WTC11 (cell line): ENCODE results near the gene RELL1.

Experiments
- FOXJ3 ChIP-seq: sonication (generic); formaldehyde crosslinking; IDR thresholded peaks from 2 replicates; pipeline ENCODE4 v1.9.0; 2021; ENCODE audit warnings: missing genetic modification reagents, mild to moderate bottlenecking, borderline replicate concordance
- JUN ChIP-seq: sonication (generic); formaldehyde crosslinking; IDR thresholded peaks from 2 replicates; pipeline ENCODE4 v1.8.0; 2023; ENCODE audit warnings: mild to moderate bottlenecking, missing genetic modification reagents
- NR3C1 ChIP-seq: sonication (generic); formaldehyde crosslinking; conservative IDR thresholded peaks from 2 replicates; pipeline ENCODE4 v1.8.1; 2023; ENCODE audit warnings: low read depth, mild to moderate bottlenecking, missing genetic modification reagents
- SMAD3 ChIP-seq: sonication (generic); formaldehyde crosslinking; IDR thresholded peaks from 2 replicates; pipeline ENCODE4 v1.8.0; 2022; ENCODE audit warnings: missing genetic modification reagents, mild to moderate bottlenecking, borderline replicate concordance
- SP1 ChIP-seq: sonication (generic); formaldehyde crosslinking; conservative IDR thresholded peaks from 2 replicates; pipeline ENCODE4 v1.8.1; 2022; ENCODE audit warnings: missing genetic modification reagents
- TEAD1 ChIP-seq: sonication (generic); formaldehyde crosslinking; IDR thresholded peaks from 2 replicates; pipeline ENCODE4 v1.8.0; 2022; ENCODE audit warnings: mild to moderate bottlenecking, missing genetic modification reagents
- ZNF138 ChIP-seq: sonication (generic); formaldehyde crosslinking; conservative IDR thresholded peaks from 2 replicates; pipeline ENCODE4 v1.8.1; 2022; ENCODE audit warnings: mild to moderate bottlenecking, moderate library complexity, missing genetic modification reagents
- ZNF317 ChIP-seq: sonication (generic); formaldehyde crosslinking; IDR thresholded peaks from 2 replicates; pipeline ENCODE4 v1.8.1; 2023; ENCODE audit warnings: low read depth, mild to moderate bottlenecking, moderate library complexity, missing genetic modification reagents, borderline replicate concordance
- TF ChIP-seq, protein P1 (sequence below): sonication (generic); formaldehyde crosslinking; IDR thresholded peaks from 2 replicates; pipeline ENCODE4 v1.8.1; 2023; ENCODE audit warnings: mild to moderate bottlenecking, moderate library complexity, missing genetic modification reagents
- TF ChIP-seq, protein P2 (sequence below): fragments of 200-600 bp; IDR thresholded peaks from 2 replicates; pipeline ENCODE4 v1.8.0; 2022; ENCODE audit warnings: antibody characterized with exemption
- TF ChIP-seq, protein P3 (sequence below): sonication (generic); formaldehyde crosslinking; IDR thresholded peaks from 2 replicates; pipeline ENCODE4 v1.8.0; 2022; ENCODE audit warnings: mild to moderate bottlenecking, missing genetic modification reagents
- TF ChIP-seq, protein P4 (sequence below): sonication (generic); formaldehyde crosslinking; IDR thresholded peaks from 2 replicates; pipeline ENCODE4 v1.8.1; 2023; ENCODE audit warnings: mild to moderate bottlenecking, missing genetic modification reagents, moderate library complexity
- TF ChIP-seq, protein P5 (sequence below): sonication (generic); formaldehyde crosslinking; IDR thresholded peaks from 2 replicates; pipeline ENCODE4 v1.8.0; 2023; ENCODE audit warnings: missing genetic modification reagents
- TF ChIP-seq, protein P6 (sequence below): sonication (generic); formaldehyde crosslinking; conservative IDR thresholded peaks from 2 replicates; pipeline ENCODE4 v1.8.1; 2023; ENCODE audit warnings: mild to moderate bottlenecking, low read depth, missing genetic modification reagents, moderate library complexity

DNA sequence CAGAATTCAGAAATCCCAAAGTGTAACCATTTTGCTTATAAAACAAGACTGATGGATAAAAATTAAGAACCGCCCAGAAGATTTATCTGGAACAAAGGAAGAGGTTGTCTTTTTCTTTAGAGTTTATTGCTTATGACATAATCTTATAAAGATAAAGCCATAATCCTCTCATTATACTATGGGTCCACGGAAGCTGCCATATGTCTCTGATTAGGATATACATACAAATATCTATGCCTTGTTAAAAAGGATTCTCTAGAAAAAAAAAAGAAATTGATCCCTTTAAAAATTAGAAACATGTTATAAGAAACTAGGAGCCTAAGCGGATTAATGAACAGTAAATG, 70.5 kb downstream of the RELL1 start:
- TF ChIP-seq, protein P1, sequence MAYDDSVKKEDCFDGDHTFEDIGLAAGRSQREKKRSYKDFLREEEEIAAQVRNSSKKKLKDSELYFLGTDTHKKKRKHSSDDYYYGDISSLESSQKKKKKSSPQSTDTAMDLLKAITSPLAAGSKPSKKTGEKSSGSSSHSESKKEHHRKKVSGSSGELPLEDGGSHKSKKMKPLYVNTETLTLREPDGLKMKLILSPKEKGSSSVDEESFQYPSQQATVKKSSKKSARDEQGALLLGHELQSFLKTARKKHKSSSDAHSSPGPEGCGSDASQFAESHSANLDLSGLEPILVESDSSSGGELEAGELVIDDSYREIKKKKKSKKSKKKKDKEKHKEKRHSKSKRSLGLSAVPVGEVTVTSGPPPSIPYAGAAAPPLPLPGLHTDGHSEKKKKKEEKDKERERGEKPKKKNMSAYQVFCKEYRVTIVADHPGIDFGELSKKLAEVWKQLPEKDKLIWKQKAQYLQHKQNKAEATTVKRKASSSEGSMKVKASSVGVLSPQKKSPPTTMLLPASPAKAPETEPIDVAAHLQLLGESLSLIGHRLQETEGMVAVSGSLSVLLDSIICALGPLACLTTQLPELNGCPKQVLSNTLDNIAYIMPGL (CRISPR knock-in tag), result no peak
- TF ChIP-seq, protein P2, sequence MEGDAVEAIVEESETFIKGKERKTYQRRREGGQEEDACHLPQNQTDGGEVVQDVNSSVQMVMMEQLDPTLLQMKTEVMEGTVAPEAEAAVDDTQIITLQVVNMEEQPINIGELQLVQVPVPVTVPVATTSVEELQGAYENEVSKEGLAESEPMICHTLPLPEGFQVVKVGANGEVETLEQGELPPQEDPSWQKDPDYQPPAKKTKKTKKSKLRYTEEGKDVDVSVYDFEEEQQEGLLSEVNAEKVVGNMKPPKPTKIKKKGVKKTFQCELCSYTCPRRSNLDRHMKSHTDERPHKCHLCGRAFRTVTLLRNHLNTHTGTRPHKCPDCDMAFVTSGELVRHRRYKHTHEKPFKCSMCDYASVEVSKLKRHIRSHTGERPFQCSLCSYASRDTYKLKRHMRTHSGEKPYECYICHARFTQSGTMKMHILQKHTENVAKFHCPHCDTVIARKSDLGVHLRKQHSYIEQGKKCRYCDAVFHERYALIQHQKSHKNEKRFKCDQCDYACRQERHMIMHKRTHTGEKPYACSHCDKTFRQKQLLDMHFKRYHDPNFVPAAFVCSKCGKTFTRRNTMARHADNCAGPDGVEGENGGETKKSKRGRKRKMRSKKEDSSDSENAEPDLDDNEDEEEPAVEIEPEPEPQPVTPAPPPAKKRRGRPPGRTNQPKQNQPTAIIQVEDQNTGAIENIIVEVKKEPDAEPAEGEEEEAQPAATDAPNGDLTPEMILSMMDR, result no peak
- TF ChIP-seq SMAD3 (CRISPR knock-in tag) (no peak), ZNF317 (no peak), NR3C1 (CRISPR knock-in tag) (no peak), TEAD1 (CRISPR knock-in tag) (no peak), SP1 (CRISPR knock-in tag) (no peak), JUN (CRISPR knock-in tag) (no peak), FOXJ3 (no peak), ZNF138 (CRISPR knock-in tag) (no peak)
- TF ChIP-seq, protein P3, sequence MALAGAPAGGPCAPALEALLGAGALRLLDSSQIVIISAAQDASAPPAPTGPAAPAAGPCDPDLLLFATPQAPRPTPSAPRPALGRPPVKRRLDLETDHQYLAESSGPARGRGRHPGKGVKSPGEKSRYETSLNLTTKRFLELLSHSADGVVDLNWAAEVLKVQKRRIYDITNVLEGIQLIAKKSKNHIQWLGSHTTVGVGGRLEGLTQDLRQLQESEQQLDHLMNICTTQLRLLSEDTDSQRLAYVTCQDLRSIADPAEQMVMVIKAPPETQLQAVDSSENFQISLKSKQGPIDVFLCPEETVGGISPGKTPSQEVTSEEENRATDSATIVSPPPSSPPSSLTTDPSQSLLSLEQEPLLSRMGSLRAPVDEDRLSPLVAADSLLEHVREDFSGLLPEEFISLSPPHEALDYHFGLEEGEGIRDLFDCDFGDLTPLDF, result no peak
- TF ChIP-seq, protein P4, sequence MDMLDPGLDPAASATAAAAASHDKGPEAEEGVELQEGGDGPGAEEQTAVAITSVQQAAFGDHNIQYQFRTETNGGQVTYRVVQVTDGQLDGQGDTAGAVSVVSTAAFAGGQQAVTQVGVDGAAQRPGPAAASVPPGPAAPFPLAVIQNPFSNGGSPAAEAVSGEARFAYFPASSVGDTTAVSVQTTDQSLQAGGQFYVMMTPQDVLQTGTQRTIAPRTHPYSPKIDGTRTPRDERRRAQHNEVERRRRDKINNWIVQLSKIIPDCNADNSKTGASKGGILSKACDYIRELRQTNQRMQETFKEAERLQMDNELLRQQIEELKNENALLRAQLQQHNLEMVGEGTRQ, result no peak
- TF ChIP-seq, protein P5, sequence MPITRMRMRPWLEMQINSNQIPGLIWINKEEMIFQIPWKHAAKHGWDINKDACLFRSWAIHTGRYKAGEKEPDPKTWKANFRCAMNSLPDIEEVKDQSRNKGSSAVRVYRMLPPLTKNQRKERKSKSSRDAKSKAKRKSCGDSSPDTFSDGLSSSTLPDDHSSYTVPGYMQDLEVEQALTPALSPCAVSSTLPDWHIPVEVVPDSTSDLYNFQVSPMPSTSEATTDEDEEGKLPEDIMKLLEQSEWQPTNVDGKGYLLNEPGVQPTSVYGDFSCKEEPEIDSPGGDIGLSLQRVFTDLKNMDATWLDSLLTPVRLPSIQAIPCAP, result no peak
- TF ChIP-seq, protein P6, sequence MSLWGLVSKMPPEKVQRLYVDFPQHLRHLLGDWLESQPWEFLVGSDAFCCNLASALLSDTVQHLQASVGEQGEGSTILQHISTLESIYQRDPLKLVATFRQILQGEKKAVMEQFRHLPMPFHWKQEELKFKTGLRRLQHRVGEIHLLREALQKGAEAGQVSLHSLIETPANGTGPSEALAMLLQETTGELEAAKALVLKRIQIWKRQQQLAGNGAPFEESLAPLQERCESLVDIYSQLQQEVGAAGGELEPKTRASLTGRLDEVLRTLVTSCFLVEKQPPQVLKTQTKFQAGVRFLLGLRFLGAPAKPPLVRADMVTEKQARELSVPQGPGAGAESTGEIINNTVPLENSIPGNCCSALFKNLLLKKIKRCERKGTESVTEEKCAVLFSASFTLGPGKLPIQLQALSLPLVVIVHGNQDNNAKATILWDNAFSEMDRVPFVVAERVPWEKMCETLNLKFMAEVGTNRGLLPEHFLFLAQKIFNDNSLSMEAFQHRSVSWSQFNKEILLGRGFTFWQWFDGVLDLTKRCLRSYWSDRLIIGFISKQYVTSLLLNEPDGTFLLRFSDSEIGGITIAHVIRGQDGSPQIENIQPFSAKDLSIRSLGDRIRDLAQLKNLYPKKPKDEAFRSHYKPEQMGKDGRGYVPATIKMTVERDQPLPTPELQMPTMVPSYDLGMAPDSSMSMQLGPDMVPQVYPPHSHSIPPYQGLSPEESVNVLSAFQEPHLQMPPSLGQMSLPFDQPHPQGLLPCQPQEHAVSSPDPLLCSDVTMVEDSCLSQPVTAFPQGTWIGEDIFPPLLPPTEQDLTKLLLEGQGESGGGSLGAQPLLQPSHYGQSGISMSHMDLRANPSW (CRISPR knock-in tag), result no peak
